GM20431 (cell line): ENCODE results near the gene CBLB.

Experiments
- in situ Hi-C: fragments of 300-500 bp; cut with MseI, MboI; formaldehyde crosslinking; loops from one replicate; pipeline ENCODE4 v1.15.0; 2020; ENCODE audit warnings: low sequenced_read_pairs; ENCODE audit not compliant: unreplicated experiment

The CBLB gene

GRCh38 chr3:105868742-105869530 is at the start of gene CBLB:
Gene CBLB (minus strand): TSS chr3:105869012. CDS start chr3:105867577, 1,435 bp downstream.
- in situ Hi-C loops: no loop called here

- in situ Hi-C loops: no loop called here
These were observed 48.0 kb upstream of the CBLB start for GRCh38 chr3:105916767-105917166.

- in situ Hi-C loops: no loop called here
These were observed 46.7 kb upstream of the CBLB start for GRCh38 chr3:105915524-105915923.

- in situ Hi-C loops: no loop called here
These were observed 44.8 kb upstream of the CBLB start for GRCh38 chr3:105913616-105914015.

- in situ Hi-C loops: no loop called here
These were observed 44.1 kb upstream of the CBLB start for GRCh38 chr3:105912891-105913290.

- in situ Hi-C loops: no loop called here
These were observed 42.7 kb upstream of the CBLB start for GRCh38 chr3:105911496-105911895.

- in situ Hi-C loops: no loop called here
These were observed 39.0 kb upstream of the CBLB start for GRCh38 chr3:105907777-105908176.

GRCh38 chr3:105906836-105907235 is 38.0 kb upstream of the CBLB start:
- in situ Hi-C loops: no loop called here

GRCh38 chr3:105906345-105906744 is 37.5 kb upstream of the CBLB start:
- in situ Hi-C loops: no loop called here

- in situ Hi-C loops: no loop called here
These were observed 36.5 kb upstream of the CBLB start for GRCh38 chr3:105905328-105905727.

GRCh38 chr3:105904678-105905284 is 36.0 kb upstream of the CBLB start:
- in situ Hi-C loops: no loop called here

- in situ Hi-C loops: no loop called here
These were observed 35.4 kb upstream of the CBLB start for GRCh38 chr3:105904251-105904650.

- in situ Hi-C loops: no loop called here
These were observed 30.7 kb upstream of the CBLB start for GRCh38 chr3:105899516-105899915.

- in situ Hi-C loops: no loop called here
These were observed 22.3 kb upstream of the CBLB start for GRCh38 chr3:105891101-105891500.

- in situ Hi-C loops: no loop called here
These were observed 20.1 kb upstream of the CBLB start for GRCh38 chr3:105888621-105889579.

GRCh38 chr3:105885256-105885655 is 16.4 kb upstream of the CBLB start:
- in situ Hi-C loops: no loop called here

GRCh38 chr3:105883798-105884377 is 15.1 kb upstream of the CBLB start:
- in situ Hi-C loops: no loop called here

- in situ Hi-C loops: no loop called here
These were observed 12.0 kb upstream of the CBLB start for GRCh38 chr3:105880681-105881290.

GRCh38 chr3:105878061-105878460 is 9.2 kb upstream of the CBLB start:
- in situ Hi-C loops: no loop called here
